ENCODE data around the gene KRT77. TPM values are rescaled to one million over a fixed set of nuclear protein-coding genes. Genes with fewer than 3 reads are reported as not detected.
"Not testable (repeated sequence)": the region's sequence is repeated elsewhere in the genome, so short reads cannot be mapped to it uniquely, and the experiment has no call there.

KRT77 gene
- total and polyA plus RNA-seq, 10 of the 15 experiments (the other 5 are each of a cell fraction or from before 2014, with no cell fraction given), result not detected

- SMC1A ChIA-PET (ENCODE audit: uncharacterized antibody, unreplicated experiment); H3K9ac ChIP-seq (ENCODE audit: control insufficient read depth, insufficient read depth, low read length); ATAC-seq; in situ Hi-C loops (cut with MboI); H3K27me3 ChIP-seq (replicated peaks in 1 of 2; ENCODE audit: control insufficient read depth in 2 of 2, insufficient read depth in 2 of 2, low read length in 1 of 2); H3K4me2 ChIP-seq (ENCODE audit: control insufficient read depth, insufficient read depth); DNase-seq (ENCODE audit: low read depth, low spot score); H4K20me1 ChIP-seq (ENCODE audit: control insufficient read depth, insufficient read depth); intact Hi-C loops (cut with micrococcal nuclease; ENCODE audit: unreplicated experiment); H3K9me3 ChIP-seq (replicated peaks; ENCODE audit: control insufficient read depth, insufficient read depth, low read length); H2AFZ ChIP-seq (ENCODE audit: control insufficient read depth, low read depth, low read length); H3K4me1 ChIP-seq (ENCODE audit: control insufficient read depth, insufficient read depth, low read length); H3K36me3 ChIP-seq (ENCODE audit: control insufficient read depth in 2 of 2, insufficient read depth in 2 of 2, low read length in 1 of 2); H3K27ac ChIP-seq (ENCODE audit: control insufficient read depth, insufficient read depth); BruUV-seq (replicated peaks); CTCF ChIA-PET; H3K79me2 ChIP-seq (ENCODE audit: control insufficient read depth, insufficient read depth, low read length); H3K4me3 ChIP-seq; RAD21 ChIA-PET (ENCODE audit: unreplicated experiment); FAIRE-seq: not testable (repeated sequence)
- 19% methylated on average over 3 of the region's 3 CpGs for WGBS (ENCODE audit: insufficient coverage, insufficient replicate concordance, low lambda C conversion rate, missing lambda C conversion rate)
- POLR2A ChIA-PET, result interaction anchor here (0.7 kb wide), 1 partner anchor 308 kb away, joined by 4 read pairs; no protein-coding TSS in a partner anchor
Observed at GRCh38 chr12:52669941-52670340, 33.4 kb downstream of the KRT77 start.

GRCh38 chr12:52669426-52669825, 33.9 kb downstream of the KRT77 start:
- DNase-seq (ENCODE audit: low read depth, low spot score), result no peak
- Histone ChIP-seq H3K79me2 (ENCODE audit: control insufficient read depth, insufficient read depth, low read length) (no peaks in the 10 kb centered on the region), H3K27me3 (replicated peaks in 1 of 2; ENCODE audit: control insufficient read depth in 2 of 2, insufficient read depth in 2 of 2, low read length in 1 of 2) (peaks cover 0 to 2% of the 10 kb centered on the region in 2 experiments; a peak in 1 of 4 replicates), H2AFZ (ENCODE audit: control insufficient read depth, low read depth, low read length) (no peak overlapping the region), H3K4me1 (ENCODE audit: control insufficient read depth, insufficient read depth, low read length) (no peaks in the 10 kb centered on the region), H3K9me3 (replicated peaks; ENCODE audit: control insufficient read depth, insufficient read depth, low read length) (no peaks in the 10 kb centered on the region), H3K4me2 (ENCODE audit: control insufficient read depth, insufficient read depth) (no peak overlapping the region), H3K4me3 (no peak overlapping the region), H4K20me1 (ENCODE audit: control insufficient read depth, insufficient read depth) (no peaks in the 10 kb centered on the region), H3K9ac (ENCODE audit: control insufficient read depth, insufficient read depth, low read length) (no peak overlapping the region), H3K27ac (ENCODE audit: control insufficient read depth, insufficient read depth) (no peak overlapping the region), H3K36me3 (ENCODE audit: control insufficient read depth in 2 of 2, insufficient read depth in 2 of 2, low read length in 1 of 2) (no peaks in the 10 kb centered on the region)
- ChIA-PET SMC1A (ENCODE audit: uncharacterized antibody, unreplicated experiment) (no interaction called here), CTCF (no interaction called here), RAD21 (ENCODE audit: unreplicated experiment) (no interaction called here), POLR2A (interaction anchor here (0.7 kb wide), 1 partner anchor 308 kb away, joined by 4 read pairs; no protein-coding TSS in a partner anchor)
- ATAC-seq, result no peak
- FAIRE-seq, result no peak
- intact Hi-C loops (cut with micrococcal nuclease; ENCODE audit: unreplicated experiment), result no loop called here
- TF ChIP-seq BHLHE40 (IDR thresholded peaks at IDR 0.05; ENCODE audit: borderline replicate concordance in 1 of 2, low read depth in 2 of 2, low read length in 1 of 2) (no peak), SMARCA5 (IDR thresholded peaks at IDR 0.05) (no peak)
- in situ Hi-C loops (cut with MboI), result no loop called here
- BruUV-seq (replicated peaks), result no TSS peak

All from GM12878 (cell line).